ENCODE results near the gene EMID1.
A peak's percentile ranks its signal among the peaks of the same experiment; 100 is the strongest.

Gene EMID1

GRCh38 chr22:29195118-29195963 is 10.4 kb upstream of the EMID1 start:
- no peak for DNase-seq (ENCODE audit: low spot score)

GRCh38 chr22:29195964-29196666 is 9.6 kb upstream of the EMID1 start:
- no peak for DNase-seq (ENCODE audit: low spot score)

GRCh38 chr22:29197096-29197495 is 8.6 kb upstream of the EMID1 start:
- DNase-seq (ENCODE audit: low spot score): no peak

GRCh38 chr22:29198240-29198639 is 7.5 kb upstream of the EMID1 start:
- no peak for DNase-seq (ENCODE audit: low spot score)

GRCh38 chr22:29199702-29200400 is 5.8 kb upstream of the EMID1 start:
- DNase-seq (ENCODE audit: low spot score): no peak

GRCh38 chr22:29200901-29201300 is 4.8 kb upstream of the EMID1 start:
- no peak for DNase-seq (ENCODE audit: low spot score)

- no peak for DNase-seq (ENCODE audit: low spot score)
Observed at GRCh38 chr22:29201782-29202181, 3.9 kb upstream of the EMID1 start.

- peak; percentile 56 for DNase-seq (ENCODE audit: low spot score)
Observed at GRCh38 chr22:29202212-29203192, 3.2 kb upstream of the EMID1 start.

- no peak for DNase-seq (ENCODE audit: low spot score)
Observed at GRCh38 chr22:29203488-29204454, 1.9 kb upstream of the EMID1 start.

- no peak for DNase-seq (ENCODE audit: low spot score)
Observed at GRCh38 chr22:29204455-29205183, 1.1 kb upstream of the EMID1 start.

- no peak for DNase-seq (ENCODE audit: low spot score)
Observed at GRCh38 chr22:29205252-29205593, 473 bp upstream of the EMID1 start.

GRCh38 chr22:29206372-29207242 is 911 bp downstream of the EMID1 start:
- DNase-seq (ENCODE audit: low spot score): no peak

GRCh38 chr22:29207243-29207550 is 1.5 kb downstream of the EMID1 start:
- no peak for DNase-seq (ENCODE audit: low spot score)

- no peak for DNase-seq (ENCODE audit: low spot score)
Observed at GRCh38 chr22:29207562-29208501, 2.1 kb downstream of the EMID1 start.

- DNase-seq (ENCODE audit: low spot score): no peak
Observed at GRCh38 chr22:29208502-29208862, 2.8 kb downstream of the EMID1 start.

- DNase-seq (ENCODE audit: low spot score): no peak
Observed at GRCh38 chr22:29208879-29209623, 3.4 kb downstream of the EMID1 start.

GRCh38 chr22:29209624-29209929 is 3.9 kb downstream of the EMID1 start:
- no peak for DNase-seq (ENCODE audit: low spot score)
